ENCODE results near the gene SRRM4. TPM values are rescaled to one million over a fixed set of nuclear protein-coding genes. Genes with fewer than 3 reads are reported as not detected.

Gene SRRM4
- total RNA-seq, 4 donors from 2014 or later = 0.04 to 0.05 TPM; not detected in 2

DNA sequence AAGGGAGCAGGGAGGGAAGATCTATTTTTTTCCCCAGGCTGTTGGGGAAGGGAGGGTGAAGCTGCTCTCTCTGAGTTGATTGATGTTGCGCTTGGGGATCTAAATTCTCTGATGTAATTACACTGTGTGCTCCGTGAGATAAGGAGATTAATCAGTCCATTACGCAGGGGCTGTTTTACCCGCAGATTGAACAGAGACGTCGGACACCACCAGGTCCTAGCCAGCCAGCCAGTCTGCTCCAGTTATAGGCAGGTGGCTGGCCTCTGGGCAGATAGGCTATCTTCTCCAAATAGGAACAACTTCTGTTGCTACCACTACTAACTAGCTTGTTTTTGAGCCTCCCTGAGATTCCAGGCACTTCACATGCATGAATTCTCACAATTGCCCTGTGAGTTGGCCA lies 91.1 kb downstream of the SRRM4 start:
- no peaks in the 10 kb centered on the region for H3K9me3 ChIP-seq
- H3K27me3 ChIP-seq = peaks cover 0 to 12% (median 5%) of the 10 kb centered on the region in 3 donors
- H3K4me1 ChIP-seq = no peaks in the 10 kb centered on the region
- no peak for TF ChIP-seq POLR2A (IDR thresholded peaks at IDR 0.05)
- TF ChIP-seq, protein P1, sequence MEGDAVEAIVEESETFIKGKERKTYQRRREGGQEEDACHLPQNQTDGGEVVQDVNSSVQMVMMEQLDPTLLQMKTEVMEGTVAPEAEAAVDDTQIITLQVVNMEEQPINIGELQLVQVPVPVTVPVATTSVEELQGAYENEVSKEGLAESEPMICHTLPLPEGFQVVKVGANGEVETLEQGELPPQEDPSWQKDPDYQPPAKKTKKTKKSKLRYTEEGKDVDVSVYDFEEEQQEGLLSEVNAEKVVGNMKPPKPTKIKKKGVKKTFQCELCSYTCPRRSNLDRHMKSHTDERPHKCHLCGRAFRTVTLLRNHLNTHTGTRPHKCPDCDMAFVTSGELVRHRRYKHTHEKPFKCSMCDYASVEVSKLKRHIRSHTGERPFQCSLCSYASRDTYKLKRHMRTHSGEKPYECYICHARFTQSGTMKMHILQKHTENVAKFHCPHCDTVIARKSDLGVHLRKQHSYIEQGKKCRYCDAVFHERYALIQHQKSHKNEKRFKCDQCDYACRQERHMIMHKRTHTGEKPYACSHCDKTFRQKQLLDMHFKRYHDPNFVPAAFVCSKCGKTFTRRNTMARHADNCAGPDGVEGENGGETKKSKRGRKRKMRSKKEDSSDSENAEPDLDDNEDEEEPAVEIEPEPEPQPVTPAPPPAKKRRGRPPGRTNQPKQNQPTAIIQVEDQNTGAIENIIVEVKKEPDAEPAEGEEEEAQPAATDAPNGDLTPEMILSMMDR (IDR thresholded peaks at IDR 0.05 in 4 of 5, conservative IDR thresholded peaks at IDR 0.05 in 1 of 5) = no peak
- in situ Hi-C loops (cut with MboI; ENCODE audit: low sequenced_read_pairs in 4 of 4) = no loop called here
- ATAC-seq (no peak), DNase-seq (no peak)
- H3K4me3 ChIP-seq = no peak overlapping the region
- intact Hi-C loops (cut with DNase I; ENCODE audit: low total_unique reads) = no loop called here
- no peak overlapping the region for H3K27ac ChIP-seq
- H3K36me3 ChIP-seq = no peaks in the 10 kb centered on the region

DNA sequence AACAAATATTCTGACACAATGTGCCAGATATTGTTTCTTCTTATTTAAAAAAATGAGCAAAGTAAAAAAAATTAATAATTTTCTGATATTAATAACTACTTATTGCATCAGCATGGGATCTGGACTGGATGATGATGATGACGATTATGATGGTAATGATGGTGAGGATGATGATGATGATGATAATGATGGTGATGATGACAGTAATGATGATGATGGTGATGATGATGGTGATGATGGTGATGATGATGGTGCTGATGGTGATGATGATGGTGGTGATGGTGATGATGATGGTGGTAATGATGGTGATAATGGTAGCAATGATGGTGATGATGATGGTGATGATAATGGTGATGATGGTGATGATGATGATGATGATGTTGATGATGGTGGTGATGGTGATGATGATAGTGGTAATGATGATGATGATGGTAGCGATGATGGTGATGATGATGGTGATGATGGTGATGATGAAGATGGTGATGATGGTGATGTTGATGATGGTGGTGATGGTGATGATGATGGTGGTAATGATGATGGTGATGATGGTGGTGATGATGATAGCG lies 94.0 kb downstream of the SRRM4 start:
- no peaks in the 10 kb centered on the region for H3K4me1 ChIP-seq
- no peaks in the 10 kb centered on the region for H3K27me3 ChIP-seq
- ATAC-seq (no peak), DNase-seq (no peak)
- no peaks in the 10 kb centered on the region for H3K36me3 ChIP-seq
- TF ChIP-seq, protein P1 (IDR thresholded peaks at IDR 0.05 in 4 of 5, conservative IDR thresholded peaks at IDR 0.05 in 1 of 5) = no peak
- no peak for TF ChIP-seq POLR2A (IDR thresholded peaks at IDR 0.05)
- in situ Hi-C loops (cut with MboI; ENCODE audit: low sequenced_read_pairs in 4 of 4) (no loop called here), intact Hi-C loops (cut with DNase I; ENCODE audit: low total_unique reads) (no loop called here)
- no peak overlapping the region for H3K27ac ChIP-seq
- no peaks in the 10 kb centered on the region for H3K9me3 ChIP-seq
- H3K4me3 ChIP-seq = no peak overlapping the region

DNA sequence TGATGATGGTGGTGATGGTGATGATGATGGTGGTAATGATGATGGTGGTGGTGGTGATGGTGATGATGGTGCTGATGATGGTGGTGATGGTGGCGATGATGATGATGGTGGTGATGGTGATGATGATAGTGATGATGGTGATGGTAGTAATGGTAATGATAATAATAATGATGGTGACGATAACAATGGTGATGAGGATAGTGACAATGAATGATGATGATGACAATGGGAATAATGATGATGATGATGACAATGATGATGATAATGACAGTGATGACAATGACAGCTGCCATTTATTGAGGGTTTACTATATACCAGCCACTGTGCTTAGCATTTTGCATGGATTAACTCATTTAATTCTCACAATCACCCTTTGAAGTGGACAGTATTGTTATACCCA lies 94.6 kb downstream of the SRRM4 start:
- Histone ChIP-seq H3K4me3 (no peak overlapping the region), H3K4me1 (no peaks in the 10 kb centered on the region), H3K27ac (no peak overlapping the region), H3K27me3 (no peaks in the 10 kb centered on the region), H3K36me3 (no peaks in the 10 kb centered on the region), H3K9me3 (no peaks in the 10 kb centered on the region)
- DNase-seq (no peak), ATAC-seq (no peak)
- TF ChIP-seq, protein P1 (IDR thresholded peaks at IDR 0.05 in 4 of 5, conservative IDR thresholded peaks at IDR 0.05 in 1 of 5) = no peak
- TF ChIP-seq POLR2A (IDR thresholded peaks at IDR 0.05) = no peak
- intact Hi-C loops (cut with DNase I; ENCODE audit: low total_unique reads) (no loop called here), in situ Hi-C loops (cut with MboI; ENCODE audit: low sequenced_read_pairs in 4 of 4) (no loop called here)

DNA sequence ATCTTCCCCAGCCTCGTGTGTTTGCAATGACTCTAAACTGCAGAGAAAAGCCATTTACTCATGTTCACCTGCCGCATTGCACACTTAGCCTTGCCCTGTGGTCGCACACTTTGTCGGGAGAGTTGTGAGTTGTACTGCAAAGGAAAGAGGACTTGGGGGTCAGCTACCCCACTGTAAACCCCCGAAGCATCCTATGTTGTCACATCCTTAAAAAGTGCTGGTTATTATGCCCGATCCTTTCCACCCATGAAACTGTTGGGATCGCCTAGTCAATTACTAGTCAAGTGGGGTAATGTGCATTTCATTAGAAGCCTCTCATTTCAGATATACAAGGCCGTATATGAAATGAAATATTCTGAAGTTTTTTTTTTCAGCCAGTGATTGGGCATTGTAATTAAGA lies 98.2 kb downstream of the SRRM4 start:
- H3K36me3 ChIP-seq = no peaks in the 10 kb centered on the region
- H3K4me1 ChIP-seq = no peaks in the 10 kb centered on the region
- H3K27ac ChIP-seq = no peak overlapping the region
- DNase-seq (no peak), ATAC-seq (no peak)
- TF ChIP-seq, protein P1 (IDR thresholded peaks at IDR 0.05 in 4 of 5, conservative IDR thresholded peaks at IDR 0.05 in 1 of 5) = no peak
- TF ChIP-seq POLR2A (IDR thresholded peaks at IDR 0.05) = no peak
- no peak overlapping the region for H3K4me3 ChIP-seq
- no peaks in the 10 kb centered on the region for H3K9me3 ChIP-seq
- H3K27me3 ChIP-seq = no peaks in the 10 kb centered on the region
- in situ Hi-C loops (cut with MboI; ENCODE audit: low sequenced_read_pairs in 4 of 4) (no loop called here), intact Hi-C loops (cut with DNase I; ENCODE audit: low total_unique reads) (no loop called here)

DNA sequence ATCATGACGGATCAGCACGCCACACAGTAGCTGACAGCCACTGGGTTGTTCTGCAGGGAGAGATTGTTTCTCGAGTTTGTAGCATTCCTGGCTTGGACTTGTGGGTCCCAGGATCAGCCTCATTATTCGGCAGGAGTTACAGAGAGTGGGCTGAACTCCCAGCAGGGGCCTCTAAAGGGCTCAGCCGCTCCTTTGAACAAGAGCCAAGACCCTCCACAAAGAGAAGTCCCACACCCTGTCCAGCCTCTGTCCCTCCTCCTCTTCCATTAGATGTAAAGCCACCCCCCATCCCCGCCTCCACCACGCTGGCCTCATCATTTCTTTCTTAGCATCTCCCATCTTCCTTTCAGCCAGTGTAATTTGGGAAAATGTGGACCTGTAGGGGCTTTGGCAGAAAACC lies 100.7 kb downstream of the SRRM4 start:
- no peak for ATAC-seq
- Histone ChIP-seq H3K4me3 (no peak overlapping the region), H3K36me3 (no peaks in the 10 kb centered on the region), H3K27ac (no peak overlapping the region), H3K9me3 (no peaks in the 10 kb centered on the region), H3K4me1 (no peaks in the 10 kb centered on the region), H3K27me3 (peaks cover 0 to 2% (median 0%) of the 10 kb centered on the region in 3 donors)
- TF ChIP-seq POLR2A (IDR thresholded peaks at IDR 0.05) = no peak
- TF ChIP-seq, protein P1 (IDR thresholded peaks at IDR 0.05 in 4 of 5, conservative IDR thresholded peaks at IDR 0.05 in 1 of 5) = no peak
- intact Hi-C loops (cut with DNase I; ENCODE audit: low total_unique reads) (no loop called here), in situ Hi-C loops (cut with MboI; ENCODE audit: low sequenced_read_pairs in 4 of 4) (no loop called here)
- DNase-seq = no peak
